ENCODE results near the gene GHITM.

The GHITM gene

DNA sequence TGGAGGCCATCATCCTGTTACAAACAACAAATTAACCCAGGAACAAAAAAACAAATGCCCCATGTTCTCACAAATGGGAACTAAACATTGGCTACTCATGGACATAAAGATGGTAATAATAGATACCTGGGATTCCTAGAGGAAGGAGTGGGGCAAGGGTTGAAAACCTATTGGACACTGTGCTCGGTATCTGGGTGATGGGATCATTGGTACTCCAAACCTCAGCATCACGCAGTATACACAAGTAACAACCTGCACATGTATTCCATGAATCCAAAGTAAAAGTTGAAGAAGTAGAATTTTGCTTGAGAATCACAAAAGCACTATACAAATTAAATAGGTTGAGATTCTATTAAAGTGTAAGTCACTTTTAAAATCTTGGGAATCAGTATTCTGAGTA lies 16.7 kb downstream of the GHITM start:
- Histone ChIP-seq H3K9ac (ENCODE audit: low read length) (no peak overlapping the region), H3K79me2 (ENCODE audit: insufficient read depth, low read length) (no peaks in the 10 kb centered on the region; the same call in 1 of the 2 replicates), H3K9me2 (replicated peaks; ENCODE audit: insufficient read depth, low read length) (no peaks in the 10 kb centered on the region), H3K4me2 (ENCODE audit: low read depth, low read length, poor library complexity, severe bottlenecking) (no peak overlapping the region), H3K36me3 (ENCODE audit: low read length) (peaks cover 23% of the 10 kb centered on the region; the same call in 1 of the 2 replicates), H3K4me3 (ENCODE audit: insufficient read depth, low read length, poor library complexity, severe bottlenecking) (no peak overlapping the region), H3K27ac (ENCODE audit: low read depth, low read length) (no peak overlapping the region), H3K9me3 (ENCODE audit: insufficient read depth, low read length) (no peaks in the 10 kb centered on the region), H4K20me1 (ENCODE audit: low read depth, low read length) (no peaks in the 10 kb centered on the region), H2AFZ (ENCODE audit: low read depth, low read length, severe bottlenecking) (no peak overlapping the region), H3F3A (ENCODE audit: insufficient read depth) (0 out of 2 replicates have a peak, but pooled peaks cover 3% of the 10 kb centered on the region), H3K27me3 (ENCODE audit: low read length) (no peaks in the 10 kb centered on the region)
- TF ChIP-seq EZH2phosphoT487 (conservative IDR thresholded peaks at IDR 0.05; ENCODE audit: low read length) = no peak
- TF ChIP-seq, protein P1, sequence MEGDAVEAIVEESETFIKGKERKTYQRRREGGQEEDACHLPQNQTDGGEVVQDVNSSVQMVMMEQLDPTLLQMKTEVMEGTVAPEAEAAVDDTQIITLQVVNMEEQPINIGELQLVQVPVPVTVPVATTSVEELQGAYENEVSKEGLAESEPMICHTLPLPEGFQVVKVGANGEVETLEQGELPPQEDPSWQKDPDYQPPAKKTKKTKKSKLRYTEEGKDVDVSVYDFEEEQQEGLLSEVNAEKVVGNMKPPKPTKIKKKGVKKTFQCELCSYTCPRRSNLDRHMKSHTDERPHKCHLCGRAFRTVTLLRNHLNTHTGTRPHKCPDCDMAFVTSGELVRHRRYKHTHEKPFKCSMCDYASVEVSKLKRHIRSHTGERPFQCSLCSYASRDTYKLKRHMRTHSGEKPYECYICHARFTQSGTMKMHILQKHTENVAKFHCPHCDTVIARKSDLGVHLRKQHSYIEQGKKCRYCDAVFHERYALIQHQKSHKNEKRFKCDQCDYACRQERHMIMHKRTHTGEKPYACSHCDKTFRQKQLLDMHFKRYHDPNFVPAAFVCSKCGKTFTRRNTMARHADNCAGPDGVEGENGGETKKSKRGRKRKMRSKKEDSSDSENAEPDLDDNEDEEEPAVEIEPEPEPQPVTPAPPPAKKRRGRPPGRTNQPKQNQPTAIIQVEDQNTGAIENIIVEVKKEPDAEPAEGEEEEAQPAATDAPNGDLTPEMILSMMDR (IDR thresholded peaks at IDR 0.05; ENCODE audit: insufficient read depth, low read length, poor library complexity, severe bottlenecking) = no peak

DNA sequence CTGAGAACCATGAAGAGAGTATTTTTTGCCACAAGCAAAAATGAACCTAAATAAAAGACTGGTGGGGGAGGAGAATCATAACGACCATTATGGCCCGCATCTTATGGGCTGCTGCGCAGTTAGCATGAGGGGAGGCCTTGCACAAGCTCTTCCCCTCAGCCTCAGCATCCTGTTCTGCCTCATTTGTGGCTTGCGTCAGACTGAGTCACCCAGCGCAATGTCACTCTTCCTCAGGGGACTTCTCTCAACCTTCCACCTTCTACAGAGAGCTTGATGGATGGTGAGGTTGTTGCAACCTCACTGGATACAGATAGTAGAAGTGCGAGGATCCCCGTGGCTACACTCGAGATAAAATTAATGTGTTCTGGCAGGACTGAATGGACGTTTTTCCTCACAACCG lies 17.5 kb downstream of the GHITM start:
- peaks cover 16% of the 10 kb centered on the region; the same call in 1 of the 2 replicates for H3K36me3 ChIP-seq (ENCODE audit: low read length)
- no peak overlapping the region for H2AFZ ChIP-seq (ENCODE audit: low read depth, low read length, severe bottlenecking)
- H3K9ac ChIP-seq (ENCODE audit: low read length) = no peak overlapping the region
- TF ChIP-seq, protein P1 (IDR thresholded peaks at IDR 0.05; ENCODE audit: insufficient read depth, low read length, poor library complexity, severe bottlenecking) = no peak
- TF ChIP-seq EZH2phosphoT487 (conservative IDR thresholded peaks at IDR 0.05; ENCODE audit: low read length) = no peak
- no peaks in the 10 kb centered on the region for H4K20me1 ChIP-seq (ENCODE audit: low read depth, low read length)
- H3K9me3 ChIP-seq (ENCODE audit: insufficient read depth, low read length) = no peaks in the 10 kb centered on the region
- H3K27ac ChIP-seq (ENCODE audit: low read depth, low read length) = no peak overlapping the region
- no peak overlapping the region for H3K4me2 ChIP-seq (ENCODE audit: low read depth, low read length, poor library complexity, severe bottlenecking)
- H3K27me3 ChIP-seq (ENCODE audit: low read length) = no peaks in the 10 kb centered on the region
- H3K79me2 ChIP-seq (ENCODE audit: insufficient read depth, low read length) = no peaks in the 10 kb centered on the region
- 0 out of 2 replicates have a peak, but pooled peaks cover 3% of the 10 kb centered on the region for H3F3A ChIP-seq (ENCODE audit: insufficient read depth)
- H3K4me3 ChIP-seq (ENCODE audit: insufficient read depth, low read length, poor library complexity, severe bottlenecking) = no peak overlapping the region
- no peaks in the 10 kb centered on the region for H3K9me2 ChIP-seq (replicated peaks; ENCODE audit: insufficient read depth, low read length)

DNA sequence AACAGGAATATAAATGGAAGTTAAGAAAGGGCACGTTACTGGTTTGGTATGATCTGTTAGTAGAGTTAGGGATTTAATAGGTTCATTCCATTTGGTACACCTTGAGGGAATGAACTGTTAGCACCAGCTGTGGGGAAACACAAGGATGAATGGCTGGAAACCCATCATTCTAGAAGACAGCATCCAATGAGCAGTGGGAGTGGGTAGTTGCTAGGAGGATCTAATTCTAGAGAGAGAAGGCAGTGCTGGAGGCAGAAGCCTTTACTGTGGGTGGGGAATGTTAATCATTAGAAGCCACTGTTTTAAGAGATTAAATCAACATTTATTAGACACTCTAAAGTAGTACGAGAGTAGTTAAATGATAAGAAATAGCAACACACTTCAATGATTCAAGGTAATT lies 18.8 kb downstream of the GHITM start:
- Histone ChIP-seq H3K4me3 (ENCODE audit: insufficient read depth, low read length, poor library complexity, severe bottlenecking) (no peak overlapping the region), H3K27ac (ENCODE audit: low read depth, low read length) (no peak overlapping the region), H3K9me3 (ENCODE audit: insufficient read depth, low read length) (no peaks in the 10 kb centered on the region), H3K27me3 (ENCODE audit: low read length) (no peaks in the 10 kb centered on the region), H3K9ac (ENCODE audit: low read length) (no peak overlapping the region), H2AFZ (ENCODE audit: low read depth, low read length, severe bottlenecking) (no peak overlapping the region), H3F3A (ENCODE audit: insufficient read depth) (0 out of 2 replicates have a peak, but pooled peaks cover 3% of the 10 kb centered on the region), H3K79me2 (ENCODE audit: insufficient read depth, low read length) (no peaks in the 10 kb centered on the region), H3K36me3 (ENCODE audit: low read length) (peaks cover 6% of the 10 kb centered on the region; the same call in 1 of the 2 replicates), H3K9me2 (replicated peaks; ENCODE audit: insufficient read depth, low read length) (no peaks in the 10 kb centered on the region), H3K4me2 (ENCODE audit: low read depth, low read length, poor library complexity, severe bottlenecking) (no peak overlapping the region), H4K20me1 (ENCODE audit: low read depth, low read length) (no peaks in the 10 kb centered on the region)
- TF ChIP-seq, protein P1 (IDR thresholded peaks at IDR 0.05; ENCODE audit: insufficient read depth, low read length, poor library complexity, severe bottlenecking) = no peak
- no peak for TF ChIP-seq EZH2phosphoT487 (conservative IDR thresholded peaks at IDR 0.05; ENCODE audit: low read length)

Data from SU-DHL-6 (cell line).